GM12878 (cell line): ENCODE results near the gene TTC17. TPM values are rescaled to one million over a fixed set of nuclear protein-coding genes. Genes with fewer than 3 reads are reported as not detected.

Experiments used
- ASH2L ChIP-seq: fragments of 300-600, 200-600 bp; sonication (generic); IDR thresholded peaks from 2 replicates; pipeline ENCODE4 v1.6.1; 2017; ENCODE audit warnings: low read depth, mild to moderate bottlenecking, borderline replicate concordance
- CBX5 ChIP-seq: sonication (generic); IDR thresholded peaks from 2 replicates; pipeline ENCODE4 v1.6.1; 2016; ENCODE audit warnings: low read depth, moderate library complexity, mild to moderate bottlenecking, inconsistent platforms
- CHD1 ChIP-seq: IDR thresholded peaks from 2 replicates; pipeline ENCODE4 v1.6.1; 2012; ENCODE audit warnings: low read depth, low read length, improper control_type of control experiment
- E4F1 ChIP-seq: fragments of 450-650 bp; IDR thresholded peaks from 2 replicates; pipeline ENCODE4 v1.6.1; 2018; ENCODE audit warnings: borderline replicate concordance, mild to moderate bottlenecking; ENCODE audit not compliant: partially characterized antibody
- ESRRA ChIP-seq: IDR thresholded peaks from 2 replicates; pipeline ENCODE4 v1.6.1; 2012; ENCODE audit warnings: mild to moderate bottlenecking, low read length, improper control_type of control experiment
- GATAD2B ChIP-seq: fragments of 450-650 bp; conservative IDR thresholded peaks from 2 replicates; pipeline ENCODE4 v1.6.1; 2017; ENCODE audit warnings: low read depth, mild to moderate bottlenecking, moderate library complexity
- IRF4 ChIP-seq: IDR thresholded peaks from 2 replicates; pipeline ENCODE4 v1.6.1; 2011; ENCODE audit warnings: low read depth, low read length
- LARP7 ChIP-seq: fragments of 450-650 bp; IDR thresholded peaks from 2 replicates; pipeline ENCODE4 v1.6.1; 2017; ENCODE audit warnings: mild to moderate bottlenecking
- MAX ChIP-seq: IDR thresholded peaks from 2 replicates; pipeline ENCODE4 v1.6.1; 2012; ENCODE audit warnings: low read depth, low read length, improper control_type of control experiment
- RAD51 ChIP-seq: fragments of 450-650 bp; IDR thresholded peaks from 2 replicates; pipeline ENCODE4 v1.6.1; 2016; ENCODE audit warnings: moderate library complexity, mild to moderate bottlenecking, inconsistent platforms
- RELA ChIP-seq: fragments of 450-650 bp; IDR thresholded peaks from 2 replicates; pipeline ENCODE4 v1.8.0; 2014; ENCODE audit warnings: borderline replicate concordance; ENCODE audit not compliant: partially characterized antibody
- RUNX3 ChIP-seq: IDR thresholded peaks from 2 replicates; pipeline ENCODE4 v1.6.1; 2012; ENCODE audit warnings: low read length, inconsistent platforms
- SREBF2 ChIP-seq: IDR thresholded peaks from 2 replicates; pipeline ENCODE4 v1.6.1; 2012; ENCODE audit warnings: mild to moderate bottlenecking, low read length
- TAF1 ChIP-seq: IDR thresholded peaks from 2 replicates; pipeline ENCODE4 v1.6.1; 2011; ENCODE audit warnings: mild to moderate bottlenecking, low read depth, low read length, borderline replicate concordance
- TCF7 ChIP-seq: IDR thresholded peaks from 2 replicates; pipeline ENCODE4 v1.6.1; 2014; ENCODE audit warnings: antibody characterized with exemption, borderline replicate concordance
- WRNIP1 ChIP-seq: IDR thresholded peaks from 2 replicates; pipeline ENCODE4 v1.6.1; 2011; ENCODE audit warnings: low read depth, low read length, improper control_type of control experiment, borderline replicate concordance
- ZBTB40 ChIP-seq: fragments of 450-650 bp; IDR thresholded peaks from 2 replicates; pipeline ENCODE4 v1.6.1; 2016; ENCODE audit warnings: mild to moderate bottlenecking, moderate library complexity, borderline replicate concordance
- ZNF24 ChIP-seq: fragments of 450-650 bp; IDR thresholded peaks from 2 replicates; pipeline ENCODE4 v1.6.1; 2017; ENCODE audit warnings: antibody characterized with exemption, mild to moderate bottlenecking
- polyA plus RNA-seq, 11 experiments: library from polyadenylated mRNA; depleted of rRNA in 4 of 11; unstranded in 6 of 11; stranded (reverse) in 5 of 11; fragments of >200 nt; fragmentation: Nextera tagmentation in 4 of 11; fragmentation: Illumina TruSeq in 1 of 11; extraction: Ambion mirVana in 4 of 11; extraction: Trizol in 1 of 11; gene quantifications; 1 replicate in 1 of 11; 2 replicates in 10 of 11; pipeline versions ENCODE4 v1.2.1 to v1.2.3, GENCODE V29; 2011 to 2016; ENCODE audit warnings: inconsistent platforms in 2 of 11, missing spikeins in 2 of 11, low read depth in 1 of 11
- total RNA-seq, 4 experiments: library from RNA; depleted of rRNA in 3 of 4; stranded (reverse); fragments of >200 nt in 3 of 4; fragmentation: Illumina TruSeq in 1 of 4; extraction: Trizol in 1 of 4; gene quantifications; 2 replicates each; pipeline versions ENCODE4 v1.2.1 to v1.2.3, GENCODE V29; 2013 to 2021
- TF ChIP-seq, protein P1 (sequence below): fragments of 450-650 bp; formaldehyde crosslinking; IDR thresholded peaks from 2 replicates; pipeline ENCODE4 v1.4.0; 2020; ENCODE audit warnings: mild to moderate bottlenecking, moderate library complexity

TTC17 gene
- total and polyA plus RNA-seq, 10 of the 15 experiments (the other 5 are each of a cell fraction or from before 2014, with no cell fraction given), result 15.9 to 116 (median 41.5) TPM

DNA sequence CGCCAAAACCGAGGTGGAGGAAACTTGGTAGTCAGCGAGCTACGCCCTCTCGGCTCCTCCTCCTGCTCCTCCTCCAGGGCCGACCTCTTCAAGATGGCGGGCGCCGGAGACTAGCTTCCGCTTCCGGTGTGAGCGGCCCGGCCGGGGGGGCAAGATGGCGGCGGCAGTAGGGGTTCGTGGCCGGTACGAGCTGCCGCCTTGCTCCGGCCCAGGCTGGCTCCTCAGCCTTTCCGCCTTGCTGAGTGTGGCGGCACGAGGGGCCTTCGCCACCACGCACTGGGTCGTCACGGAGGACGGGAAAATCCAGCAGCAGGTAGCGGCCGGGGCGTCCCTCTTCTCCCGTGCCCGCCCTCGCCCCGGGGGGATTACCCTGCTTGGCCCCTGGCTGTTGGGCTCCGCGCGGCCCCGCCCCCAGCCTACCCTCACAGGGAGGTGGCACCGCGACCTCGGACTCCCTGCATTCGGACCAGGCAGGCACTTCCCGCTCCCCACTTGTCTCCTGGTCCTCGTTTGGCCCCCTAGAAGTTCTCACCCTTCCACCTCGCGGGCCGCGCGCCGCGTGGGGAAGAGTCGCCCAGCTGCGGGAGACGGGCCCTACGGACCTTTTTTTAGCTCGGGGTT lies at the start of gene TTC17 (continued):
- peak; percentile 94 for TF ChIP-seq ZBTB40
- no peak for TF ChIP-seq TCF7
- TF ChIP-seq RAD51, result no peak
- peak; percentile 97 for TF ChIP-seq TAF1
- TF ChIP-seq LARP7, result peak; percentile 81; the same call in 1 of the 2 replicates
- no peak for TF ChIP-seq SREBF2
- TF ChIP-seq, protein P1, sequence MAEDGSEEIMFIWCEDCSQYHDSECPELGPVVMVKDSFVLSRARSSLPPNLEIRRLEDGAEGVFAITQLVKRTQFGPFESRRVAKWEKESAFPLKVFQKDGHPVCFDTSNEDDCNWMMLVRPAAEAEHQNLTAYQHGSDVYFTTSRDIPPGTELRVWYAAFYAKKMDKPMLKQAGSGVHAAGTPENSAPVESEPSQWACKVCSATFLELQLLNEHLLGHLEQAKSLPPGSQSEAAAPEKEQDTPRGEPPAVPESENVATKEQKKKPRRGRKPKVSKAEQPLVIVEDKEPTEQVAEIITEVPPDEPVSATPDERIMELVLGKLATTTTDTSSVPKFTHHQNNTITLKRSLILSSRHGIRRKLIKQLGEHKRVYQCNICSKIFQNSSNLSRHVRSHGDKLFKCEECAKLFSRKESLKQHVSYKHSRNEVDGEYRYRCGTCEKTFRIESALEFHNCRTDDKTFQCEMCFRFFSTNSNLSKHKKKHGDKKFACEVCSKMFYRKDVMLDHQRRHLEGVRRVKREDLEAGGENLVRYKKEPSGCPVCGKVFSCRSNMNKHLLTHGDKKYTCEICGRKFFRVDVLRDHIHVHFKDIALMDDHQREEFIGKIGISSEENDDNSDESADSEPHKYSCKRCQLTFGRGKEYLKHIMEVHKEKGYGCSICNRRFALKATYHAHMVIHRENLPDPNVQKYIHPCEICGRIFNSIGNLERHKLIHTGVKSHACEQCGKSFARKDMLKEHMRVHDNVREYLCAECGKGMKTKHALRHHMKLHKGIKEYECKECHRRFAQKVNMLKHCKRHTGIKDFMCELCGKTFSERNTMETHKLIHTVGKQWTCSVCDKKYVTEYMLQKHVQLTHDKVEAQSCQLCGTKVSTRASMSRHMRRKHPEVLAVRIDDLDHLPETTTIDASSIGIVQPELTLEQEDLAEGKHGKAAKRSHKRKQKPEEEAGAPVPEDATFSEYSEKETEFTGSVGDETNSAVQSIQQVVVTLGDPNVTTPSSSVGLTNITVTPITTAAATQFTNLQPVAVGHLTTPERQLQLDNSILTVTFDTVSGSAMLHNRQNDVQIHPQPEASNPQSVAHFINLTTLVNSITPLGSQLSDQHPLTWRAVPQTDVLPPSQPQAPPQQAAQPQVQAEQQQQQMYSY (CRISPR knock-in tag), result no peak
- no peak for TF ChIP-seq IRF4
- no peak for TF ChIP-seq CHD1
- TF ChIP-seq ESRRA, result no peak
- no peak; the same call in 1 of the 2 replicates for TF ChIP-seq RUNX3
- TF ChIP-seq ZNF24, result no peak
- no peak for TF ChIP-seq WRNIP1
- peak; percentile 63; the same call in 1 of the 2 replicates for TF ChIP-seq CBX5
- peak; percentile 89 for TF ChIP-seq GATAD2B
- peak; percentile 66 for TF ChIP-seq RELA
- peak; percentile 44 for TF ChIP-seq E4F1
- TF ChIP-seq MAX, result 0 out of 2 replicates have a peak, but pooled peaks have one; percentile 1
- peak; percentile 96; the same call in 1 of the 2 replicates for TF ChIP-seq ASH2L
